ENCODE results near the gene NELFB.

DNA sequence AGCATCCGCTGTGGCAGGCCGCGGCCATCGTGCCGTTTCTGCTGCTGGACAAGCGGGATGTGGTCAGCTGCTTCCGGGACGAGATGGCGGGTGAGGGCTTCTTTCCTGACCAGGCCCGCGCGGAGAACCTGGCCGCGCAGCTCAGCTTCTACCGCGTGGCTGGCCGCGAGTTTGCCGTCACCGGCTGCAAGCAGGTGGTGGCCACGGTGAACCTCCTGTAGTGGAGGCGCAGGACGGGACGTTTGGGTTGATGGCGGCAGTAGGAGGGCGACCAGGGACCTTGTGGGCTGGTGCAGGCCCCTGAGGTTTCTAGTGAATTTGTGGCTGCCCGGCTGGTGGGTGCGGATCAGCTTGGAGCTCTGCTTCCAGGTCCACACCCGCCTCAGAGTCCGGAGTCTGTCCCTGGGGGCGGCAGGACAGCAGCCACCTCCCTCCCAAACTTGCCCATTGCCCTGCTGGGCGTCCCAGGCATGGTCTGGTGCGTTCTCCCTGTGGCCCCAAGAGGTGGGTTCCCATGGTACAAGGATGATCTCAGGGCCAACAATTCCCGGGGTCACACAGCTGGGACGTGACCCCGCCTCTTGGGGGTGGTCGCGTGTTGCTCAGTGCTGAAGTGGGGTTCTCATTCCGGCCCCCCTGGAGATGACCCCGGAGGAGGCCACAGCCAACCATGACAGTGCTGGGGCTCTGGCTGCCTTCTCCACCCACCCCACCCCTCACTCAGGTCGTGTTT, 24.8 kb downstream of the NELFB start:
- no peak for TF ChIP-seq TAF1 (IDR thresholded peaks at IDR 0.05; ENCODE audit: low read depth)
- TF ChIP-seq CEBPB (IDR thresholded peaks at IDR 0.05) = no peak
